CD4-positive, alpha-beta T cell treated with Interferon gamma for 1 hour (primary cell): ENCODE measurements around the gene AGBL4.

Experiments
- DNase-seq: peaks from one replicate; pipeline ENCODE4 v3.0.0-alpha.2; 2020

AGBL4 gene

GRCh38 chr1:49163031-49163430, 860.7 kb downstream of the AGBL4 start:
- DNase-seq, result no peak

GRCh38 chr1:49160677-49161076, 863.1 kb downstream of the AGBL4 start:
- DNase-seq, result no peak

DNA sequence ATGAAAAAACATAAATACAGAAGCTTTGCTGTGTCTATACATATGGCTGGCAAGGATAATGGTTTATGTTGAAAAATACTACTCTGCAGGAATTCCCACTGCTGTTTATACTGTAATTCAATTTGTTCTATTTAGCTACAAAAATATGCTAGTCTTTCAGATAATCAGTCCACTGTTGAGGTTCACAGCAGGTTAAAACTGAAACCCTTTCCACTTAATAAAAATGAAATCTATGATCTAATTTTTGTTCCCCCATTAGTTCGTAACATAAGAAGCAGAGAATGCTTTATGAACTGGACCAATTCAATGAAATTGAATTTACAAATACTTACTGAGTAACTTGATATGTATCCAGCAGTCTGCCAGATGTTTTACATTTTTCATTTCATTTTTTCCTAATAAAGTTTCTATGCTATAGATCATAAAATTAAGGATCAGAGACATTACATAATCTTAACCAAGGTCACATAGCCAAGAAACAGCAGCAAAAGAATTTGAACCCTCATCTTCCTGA, 887.0 kb downstream of the AGBL4 start:
- DNase-seq, result no peak

DNA sequence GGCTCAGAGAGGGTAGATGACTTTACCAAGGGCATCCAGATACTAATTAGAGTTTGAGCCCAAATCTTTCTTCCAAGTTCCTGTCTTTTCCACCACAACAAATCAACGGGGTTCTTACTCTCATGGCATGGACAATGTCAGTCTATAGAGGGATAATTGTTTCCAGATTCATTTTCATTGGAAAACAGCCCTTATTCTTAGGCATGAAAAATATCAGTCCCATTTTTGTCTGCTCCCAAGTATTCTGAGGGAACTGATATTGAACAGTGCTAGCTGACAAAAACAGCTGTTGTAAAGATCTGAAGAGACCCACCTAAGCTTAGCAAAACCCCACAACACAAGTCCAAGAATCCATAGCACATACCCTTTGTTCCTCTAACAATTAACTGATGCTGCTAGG, 898.0 kb downstream of the AGBL4 start:
- no peak for DNase-seq

GRCh38 chr1:49111931-49112330, 911.8 kb downstream of the AGBL4 start:
- no peak for DNase-seq

GRCh38 chr1:49106445-49106844, 917.3 kb downstream of the AGBL4 start:
- no peak for DNase-seq

DNA sequence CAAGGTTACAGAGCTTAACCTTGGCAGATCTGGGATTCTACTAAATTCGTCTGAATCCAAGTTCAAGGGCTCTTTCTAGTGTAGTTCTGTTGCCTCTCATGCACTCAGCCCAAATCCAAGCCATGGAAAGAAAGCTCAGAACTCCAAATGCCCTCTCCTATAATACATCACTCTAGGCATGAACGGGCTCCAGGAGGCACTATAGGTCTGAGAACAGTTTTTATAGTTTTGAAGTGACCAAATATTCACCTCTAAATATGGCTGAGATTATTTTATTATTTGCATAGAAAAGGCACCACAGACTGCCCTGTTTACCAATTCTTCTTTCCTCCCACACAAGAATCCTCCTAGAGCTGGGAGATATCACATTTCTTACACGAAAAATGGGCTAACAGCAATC, 919.2 kb downstream of the AGBL4 start:
- DNase-seq, result no peak

DNA sequence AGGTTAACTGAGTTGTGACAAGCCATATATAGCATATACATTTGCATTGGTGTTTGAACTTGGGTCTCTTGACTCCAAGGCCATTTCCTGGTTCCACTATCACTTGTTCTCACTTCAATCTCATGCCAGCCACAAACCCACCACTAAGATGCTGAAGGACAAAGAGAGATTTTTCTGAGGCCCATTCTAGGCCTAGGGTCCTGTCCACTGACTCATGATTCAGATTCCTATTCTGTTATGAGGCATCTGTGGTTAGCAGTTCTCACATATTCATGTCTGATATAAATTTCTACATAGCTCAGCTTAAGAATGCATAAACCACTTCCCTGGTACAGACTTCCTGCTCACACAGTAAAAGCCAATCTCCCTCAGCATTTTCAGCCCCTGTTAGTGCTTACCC, 921.0 kb downstream of the AGBL4 start:
- no peak for DNase-seq

DNA sequence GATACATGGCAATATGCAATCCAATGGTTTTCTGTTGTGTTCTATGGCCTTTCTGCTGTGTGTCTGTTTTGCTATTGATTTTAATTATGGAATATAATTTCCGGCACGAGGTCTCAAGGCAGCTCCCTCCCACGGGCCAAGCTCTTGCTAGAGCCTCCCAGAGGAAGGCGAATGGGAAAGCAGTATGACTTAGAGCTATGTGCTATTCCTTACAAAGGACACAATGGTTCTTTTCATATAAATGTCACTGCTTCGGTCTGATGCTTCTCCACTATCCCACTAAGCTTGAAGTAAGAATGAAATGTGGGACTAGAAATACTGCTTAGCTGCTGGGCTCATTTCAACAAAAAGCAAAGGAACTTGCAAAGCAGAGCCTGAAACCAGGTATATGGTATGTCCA, 924.9 kb downstream of the AGBL4 start:
- DNase-seq, result no peak

DNA sequence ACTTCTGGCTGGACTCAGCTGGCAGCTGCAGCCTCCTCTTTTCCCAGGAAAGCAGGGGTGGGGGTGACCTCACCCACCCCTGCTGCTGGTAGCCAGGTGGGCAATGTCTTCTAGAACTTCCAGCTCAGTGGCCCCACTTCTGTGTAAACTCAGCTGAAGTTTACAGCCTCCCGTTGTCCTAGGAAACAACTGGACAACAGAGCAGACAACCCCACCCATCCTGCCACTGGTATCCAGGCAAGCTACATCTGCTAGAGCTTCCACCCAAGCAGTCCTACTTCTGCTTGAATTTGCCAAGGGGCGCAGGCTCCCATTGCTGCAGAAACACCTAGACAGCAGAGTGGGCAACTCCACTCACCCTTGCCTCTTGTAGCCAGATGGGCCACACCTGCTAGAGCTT, 937.4 kb downstream of the AGBL4 start:
- no peak for DNase-seq

GRCh38 chr1:49085079-49085478, 938.7 kb downstream of the AGBL4 start:
- DNase-seq, result no peak

GRCh38 chr1:49060766-49061165, 963.0 kb downstream of the AGBL4 start:
- no peak for DNase-seq

GRCh38 chr1:49059087-49059486, 964.7 kb downstream of the AGBL4 start:
- no peak for DNase-seq

DNA sequence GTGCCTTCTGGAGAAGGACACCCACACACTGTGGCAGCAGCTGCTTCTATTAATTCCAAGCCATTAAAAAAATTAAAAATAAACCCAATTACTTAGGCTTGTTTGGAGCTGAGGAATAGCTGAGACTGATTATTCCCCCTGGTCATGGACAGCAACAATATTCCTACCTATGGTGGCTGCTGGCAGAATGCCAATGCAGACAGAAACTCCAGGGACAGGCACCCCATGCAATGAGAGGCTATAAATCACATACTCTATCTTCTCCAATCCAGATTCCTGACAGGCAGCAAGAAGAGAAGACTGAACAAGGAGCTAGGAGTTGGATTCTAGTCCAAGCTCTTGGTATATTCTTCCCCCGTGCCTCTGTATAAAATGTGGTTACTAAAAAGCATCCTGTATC, 971.7 kb downstream of the AGBL4 start:
- no peak for DNase-seq

DNA sequence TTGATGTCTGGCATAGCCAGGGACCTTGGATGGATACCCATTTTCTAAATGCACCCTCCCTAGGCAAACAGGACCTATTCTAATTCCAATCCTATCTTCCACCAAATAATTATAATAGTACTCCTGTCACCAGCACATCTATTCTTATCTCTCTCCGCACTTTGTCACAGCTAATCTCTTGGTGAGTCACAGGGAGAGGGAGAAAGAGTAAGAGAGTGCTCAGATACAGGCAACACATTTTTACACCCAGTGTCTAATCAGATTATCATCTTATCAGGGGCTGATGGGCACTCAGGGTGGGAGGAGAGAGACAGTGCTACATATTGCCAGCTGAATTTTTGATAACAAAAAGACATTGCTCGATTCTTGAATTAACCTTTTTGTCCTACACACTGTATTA, 972.1 kb downstream of the AGBL4 start:
- DNase-seq, result no peak

- no peak for DNase-seq
Observed at GRCh38 chr1:49050041-49050440, 973.7 kb downstream of the AGBL4 start.

GRCh38 chr1:49048188-49048587, 975.6 kb downstream of the AGBL4 start:
- no peak for DNase-seq

GRCh38 chr1:49046305-49046704, 977.4 kb downstream of the AGBL4 start:
- DNase-seq, result no peak

DNA sequence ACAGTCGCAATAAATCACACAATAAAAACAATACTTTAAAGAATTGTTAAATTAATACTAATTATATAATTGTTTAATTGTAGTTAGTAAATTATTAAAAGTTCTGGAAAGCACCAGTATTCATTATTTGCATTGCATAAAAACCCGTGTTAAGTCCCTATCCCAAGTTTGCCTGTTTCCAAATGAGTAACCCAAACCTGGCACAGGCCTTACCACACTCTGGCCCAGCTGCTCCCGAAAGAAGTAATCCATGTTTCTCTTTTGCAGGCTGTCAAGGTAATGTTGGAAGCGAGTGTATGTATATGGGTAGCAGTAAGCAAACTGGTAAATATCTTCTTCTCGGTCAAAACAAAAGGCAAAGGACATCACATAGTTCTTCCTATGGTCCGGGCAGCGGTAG, 978.4 kb downstream of the AGBL4 start:
- DNase-seq, result no peak

DNA sequence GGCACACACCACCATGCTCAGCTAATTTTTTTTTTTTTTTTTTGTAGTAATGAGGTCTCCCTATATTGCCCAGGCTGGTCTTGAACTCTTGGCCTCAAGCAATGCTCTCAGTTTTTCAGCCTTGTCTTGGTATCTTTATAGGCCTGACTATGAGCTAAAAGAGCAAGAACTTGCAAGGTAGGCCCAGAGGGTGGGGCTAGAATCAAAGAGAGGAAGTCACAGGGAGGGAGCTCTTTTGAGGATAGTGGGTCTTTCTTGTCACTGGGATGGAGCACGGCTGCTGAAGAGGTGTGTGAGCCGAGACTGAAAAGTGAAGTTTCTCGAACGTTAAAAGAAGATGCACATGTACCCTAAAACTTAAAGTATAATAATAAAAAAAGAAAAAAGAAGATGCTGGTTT, 987.1 kb downstream of the AGBL4 start:
- DNase-seq, result no peak

DNA sequence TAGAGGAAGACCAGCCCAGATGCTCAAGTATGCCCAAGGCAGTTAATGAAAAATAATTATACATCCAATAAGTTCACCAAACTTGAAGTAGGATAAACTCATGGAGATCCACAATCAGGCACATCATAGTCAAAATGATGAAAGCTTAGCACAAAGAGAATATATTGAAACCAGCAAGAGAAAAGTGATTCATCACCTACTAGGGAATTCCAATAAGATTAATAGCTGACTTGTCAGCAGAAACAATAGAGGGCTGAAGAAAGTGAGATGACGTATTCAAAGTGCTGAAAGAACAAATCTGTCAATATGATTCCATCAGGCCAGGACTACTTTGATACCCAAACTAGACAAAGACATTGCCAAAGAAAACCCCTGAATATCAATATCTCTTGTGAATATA, 995.4 kb downstream of the AGBL4 start:
- no peak for DNase-seq

- no peak for DNase-seq
Observed at GRCh38 chr1:49026230-49026811, 997.4 kb downstream of the AGBL4 start.

DNA sequence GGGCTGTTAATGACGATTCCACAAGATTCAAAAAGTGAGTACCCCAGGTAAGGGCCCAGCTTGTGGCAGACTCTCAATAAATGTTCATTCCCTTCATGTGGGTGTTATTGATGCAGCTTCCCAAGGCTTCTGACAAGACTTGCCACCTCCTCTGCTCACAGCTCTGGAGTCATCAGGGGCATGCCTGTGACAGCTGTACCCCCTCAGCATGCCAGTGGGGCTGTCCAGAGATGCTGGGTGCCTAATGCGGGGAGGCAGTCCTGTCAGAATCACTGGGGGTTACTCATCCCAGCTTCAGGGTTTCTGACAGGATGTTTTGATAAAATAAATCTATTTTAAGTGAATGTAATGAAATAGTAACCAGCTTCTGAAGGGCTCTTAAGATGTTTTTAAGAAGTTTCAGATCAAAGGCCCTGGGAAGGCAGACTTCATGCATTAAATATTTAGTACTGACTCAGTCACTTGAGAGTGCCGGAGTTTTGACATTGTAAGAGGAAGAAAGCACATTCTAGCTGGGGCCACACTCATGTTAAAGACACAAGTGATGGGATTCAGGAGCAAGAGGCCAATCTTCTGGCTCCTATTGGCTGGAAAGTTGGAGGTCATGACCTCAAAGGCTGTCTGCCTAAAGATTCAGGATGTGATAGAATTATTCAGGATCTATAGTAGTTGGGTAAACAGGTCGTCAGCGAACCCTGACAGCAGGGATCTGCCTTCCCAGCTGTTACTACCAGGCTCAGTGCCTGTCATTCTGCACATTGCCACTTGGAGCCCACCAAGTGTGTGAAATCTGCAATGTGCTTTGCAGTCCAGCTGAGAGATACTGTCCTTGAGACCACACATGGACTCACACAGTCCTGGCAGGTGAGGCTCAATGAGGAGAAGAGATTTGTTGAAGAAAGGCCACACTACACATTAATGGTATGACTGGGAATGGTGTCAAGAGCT, 1007.5 kb downstream of the AGBL4 start:
- DNase-seq, result no peak

DNA sequence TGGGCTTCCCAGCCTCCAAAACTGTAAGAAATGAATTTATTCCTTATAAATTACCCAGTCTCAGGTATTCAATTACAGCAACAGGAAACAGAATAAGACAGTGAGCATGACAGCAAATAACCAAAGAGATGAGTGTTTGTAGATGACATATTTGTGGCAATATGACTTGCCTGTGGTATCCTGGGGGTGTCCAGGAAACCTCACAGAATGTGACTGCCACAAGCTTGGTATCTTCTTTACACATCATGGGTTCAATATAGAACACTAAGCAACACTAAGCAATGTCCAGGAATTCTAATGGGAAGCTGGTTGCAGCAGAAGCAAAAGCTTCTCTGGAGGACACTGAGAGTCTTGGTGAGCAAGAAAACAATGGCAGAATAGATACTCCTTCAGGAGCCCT, 1010.7 kb downstream of the AGBL4 start:
- no peak for DNase-seq
